Measurements from ENCODE around the gene NR2F2.

Gene NR2F2

DNA sequence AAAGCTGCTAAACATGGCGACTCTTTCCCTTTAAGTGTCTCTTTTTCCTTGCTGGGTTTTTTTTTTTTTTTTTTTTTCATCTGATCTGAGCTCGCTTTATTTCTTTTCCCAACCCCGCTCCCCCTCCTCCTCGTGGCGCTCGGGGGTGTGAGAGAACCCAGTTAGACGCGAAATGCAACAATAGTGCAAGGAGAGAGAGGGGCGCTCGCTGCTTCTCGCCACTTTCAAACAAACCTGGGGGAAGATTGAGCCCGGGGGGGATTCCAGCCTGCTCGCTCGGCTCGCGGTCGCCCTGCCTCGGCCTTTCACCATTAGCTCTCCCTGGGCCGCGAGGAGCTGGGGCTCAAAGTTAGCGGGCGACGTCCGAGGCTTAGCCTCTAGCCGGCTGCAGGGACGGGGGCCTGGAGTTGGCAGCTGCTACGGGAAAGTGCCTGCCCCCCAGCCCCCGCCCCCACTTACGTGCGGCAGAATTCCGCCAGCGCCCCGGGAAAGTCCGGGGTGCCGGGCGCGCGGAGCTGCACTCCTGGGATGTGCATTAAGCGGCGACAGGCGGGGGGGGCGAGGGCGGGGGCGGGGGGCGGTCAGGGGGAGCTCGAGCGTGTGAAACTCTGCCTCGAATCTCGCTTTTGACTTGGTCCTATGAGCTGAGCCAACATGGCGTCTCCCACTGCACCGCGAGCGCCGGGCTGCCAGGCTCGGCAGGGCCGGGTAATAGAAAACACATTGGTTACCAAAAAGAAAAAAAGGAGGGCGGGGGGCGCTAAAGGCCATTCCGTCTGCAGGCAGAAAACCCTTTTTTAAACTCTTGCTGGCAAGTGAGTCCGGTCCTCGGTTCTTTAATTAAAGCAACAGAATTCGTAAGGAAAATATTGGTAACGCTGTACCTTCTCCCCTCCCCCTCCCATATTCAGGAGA, 10.4 kb downstream of the NR2F2 start:
- in situ Hi-C loops (cut with MboI; ENCODE audit: low sequenced_read_pairs), result loop anchor here (10.0 to 25.0 kb wide), 4 partner anchors 244 to 1054 kb away; no protein-coding TSS in a partner anchor

- in situ Hi-C loops (cut with MboI; ENCODE audit: low sequenced_read_pairs), result loop anchor here (10.0 to 25.0 kb wide), 4 partner anchors 243 to 1054 kb away; no protein-coding TSS in a partner anchor
These were observed 11.3 kb downstream of the NR2F2 start for GRCh38 chr15:96341513-96342405.

DNA sequence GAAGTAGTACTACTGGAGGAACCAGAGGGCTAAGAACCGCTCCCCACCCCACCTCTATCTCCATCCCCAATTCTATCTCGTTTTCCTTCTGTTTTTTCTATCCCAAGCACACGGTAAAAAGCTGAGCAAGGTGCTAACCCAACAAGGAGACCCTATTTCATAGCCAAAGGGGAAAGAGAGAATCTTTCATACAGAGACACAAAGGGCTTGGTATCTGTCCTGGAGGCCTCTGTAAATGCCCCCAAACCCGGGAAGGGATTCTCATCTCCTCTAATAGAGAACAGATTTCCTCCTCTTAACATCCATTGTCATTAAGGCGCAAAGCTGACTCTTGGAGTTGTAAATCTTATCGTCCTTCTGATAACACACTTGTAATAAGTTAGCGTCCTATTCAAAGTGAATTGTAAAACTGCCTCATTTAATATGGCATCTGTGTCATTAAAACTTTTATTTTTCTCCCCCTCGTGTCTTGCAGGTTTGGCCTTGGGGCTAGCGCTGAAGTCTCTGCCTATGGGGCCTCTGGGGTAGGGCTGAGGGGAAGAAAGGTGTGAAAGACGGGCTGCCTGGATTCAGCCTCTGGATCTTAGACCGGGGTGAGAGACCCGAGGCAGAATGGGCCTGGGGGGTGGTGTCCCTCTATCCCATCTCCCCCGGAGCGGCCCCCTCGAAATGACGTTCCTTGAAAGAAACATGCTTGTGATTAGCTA, 12.1 kb downstream of the NR2F2 start:
- in situ Hi-C loops (cut with MboI; ENCODE audit: low sequenced_read_pairs), result loop anchor here (10.0 to 25.0 kb wide), 4 partner anchors 242 to 1055 kb away; no protein-coding TSS in a partner anchor

DNA sequence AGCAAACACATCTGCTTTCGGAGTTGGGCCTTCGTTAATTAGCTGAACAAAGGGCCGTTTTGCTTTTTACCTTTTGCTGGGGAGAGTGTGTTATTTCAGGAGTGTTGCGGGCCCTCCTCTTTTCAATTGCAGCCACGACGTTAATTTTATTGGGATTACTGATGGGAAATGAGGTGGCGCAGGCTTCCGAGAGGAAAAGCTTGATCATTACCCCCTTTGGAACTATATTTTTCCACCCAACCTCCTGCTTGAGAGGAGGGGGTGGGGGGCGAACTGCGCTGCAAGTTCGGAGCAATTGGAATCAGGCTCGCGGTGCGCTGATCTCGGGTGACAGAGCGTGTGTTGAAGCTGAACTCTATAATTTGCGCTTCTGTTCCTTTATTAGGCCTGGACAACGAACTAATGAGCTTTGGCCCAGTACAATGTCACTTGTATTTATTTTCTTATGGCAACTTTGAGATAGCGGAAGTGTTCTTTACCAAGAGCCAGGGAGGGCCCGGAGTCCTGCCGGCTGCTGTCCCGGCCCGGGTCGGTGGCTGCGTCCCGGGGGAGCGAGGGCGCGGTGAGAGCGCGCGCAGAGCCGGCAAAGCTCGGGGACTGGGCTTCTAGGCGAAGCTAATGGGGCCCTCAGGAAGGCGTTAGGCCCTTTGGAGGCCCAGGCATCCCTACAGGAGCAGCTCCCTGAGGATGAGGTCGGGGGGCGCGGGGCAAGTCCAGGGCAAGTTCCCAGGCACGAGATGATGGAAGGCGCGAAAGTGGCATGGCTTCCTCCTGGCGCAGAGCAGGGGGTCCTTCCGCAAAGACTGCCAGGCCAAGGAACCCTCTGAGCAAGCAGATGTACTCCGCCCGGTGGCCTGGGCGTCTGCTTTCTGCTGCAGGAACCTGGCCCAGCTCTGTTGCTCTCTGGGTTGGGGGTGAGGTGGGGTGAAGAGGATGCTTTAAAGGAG, 12.9 kb downstream of the NR2F2 start:
- in situ Hi-C loops (cut with MboI; ENCODE audit: low sequenced_read_pairs), result loop anchor here (10.0 to 25.0 kb wide), 4 partner anchors 241 to 1056 kb away; no protein-coding TSS in a partner anchor

DNA sequence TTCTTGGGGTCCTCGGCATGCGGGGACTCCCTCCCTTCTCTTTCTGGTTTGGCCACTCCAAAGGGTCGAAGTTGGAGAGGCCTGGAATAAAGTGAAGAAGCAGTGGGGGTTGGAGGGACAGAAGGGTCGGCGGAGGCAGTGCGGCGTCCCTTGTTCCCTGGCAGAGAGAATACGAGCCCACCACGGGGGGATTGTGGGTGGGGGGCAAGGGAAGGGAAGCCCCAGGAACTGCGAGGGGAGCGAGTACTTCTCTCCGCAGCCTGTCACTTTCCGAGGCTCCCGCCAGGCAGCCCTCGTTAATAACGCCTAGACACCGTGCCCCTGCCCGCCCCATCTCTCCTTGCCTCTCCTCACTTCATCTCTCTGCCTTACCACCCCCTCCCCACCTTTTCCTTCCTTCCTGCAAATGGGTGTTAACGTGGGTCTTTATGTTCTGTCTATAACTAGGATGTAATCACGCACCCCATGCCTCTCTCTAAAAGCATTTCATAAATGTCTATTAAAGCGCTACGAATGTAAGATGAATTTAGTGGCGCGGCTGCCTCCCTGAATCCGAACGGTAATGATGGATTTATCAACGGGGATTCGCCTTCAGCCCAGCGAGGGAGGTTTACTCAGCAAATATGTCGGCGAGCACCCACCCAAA, 13.7 kb downstream of the NR2F2 start:
- in situ Hi-C loops (cut with MboI; ENCODE audit: low sequenced_read_pairs), result loop anchor here (10.0 to 25.0 kb wide), 4 partner anchors 241 to 1057 kb away; no protein-coding TSS in a partner anchor

DNA sequence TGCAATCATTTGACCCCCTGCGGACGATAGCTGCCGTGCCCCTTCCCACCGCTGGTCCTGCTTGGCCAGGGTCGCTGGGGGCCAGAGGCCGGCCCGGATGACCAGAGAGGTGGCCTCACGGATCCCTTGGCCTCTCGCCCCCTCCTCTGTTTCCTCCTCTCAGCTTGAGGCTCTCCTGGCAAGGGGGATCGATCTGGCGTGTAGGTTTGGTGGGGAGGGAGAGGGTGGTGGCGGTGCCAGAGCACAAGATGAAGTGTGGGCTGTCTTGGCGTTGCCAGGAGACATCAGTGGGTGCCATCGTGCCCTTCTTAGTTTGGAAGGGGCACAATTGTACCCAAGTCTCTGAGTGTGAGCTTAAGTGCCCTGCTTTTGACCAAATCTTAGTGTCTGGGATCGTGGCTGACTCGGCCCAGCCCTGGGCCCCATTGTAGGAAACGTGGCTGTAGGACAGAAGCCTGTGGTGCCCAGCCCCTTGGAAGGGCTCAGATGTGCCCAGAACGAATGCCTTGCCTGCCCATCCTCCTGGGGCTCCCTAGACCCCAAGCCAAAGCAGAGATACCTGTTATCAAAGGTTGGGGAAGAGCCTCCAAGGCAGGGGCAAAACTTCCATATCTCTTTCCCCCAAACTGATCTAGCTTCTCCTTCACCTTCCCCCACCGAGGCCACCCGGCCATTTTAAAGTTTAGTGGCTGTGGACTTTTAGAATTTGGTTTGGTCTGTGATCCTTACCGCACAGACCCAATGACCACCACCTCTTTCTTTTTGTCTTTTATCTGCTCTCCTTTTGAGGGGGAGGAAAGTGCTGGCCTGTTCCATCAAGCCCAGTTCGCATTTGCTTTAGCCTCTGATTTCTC, 14.4 kb downstream of the NR2F2 start:
- in situ Hi-C loops (cut with MboI; ENCODE audit: low sequenced_read_pairs), result loop anchor here (10.0 to 25.0 kb wide), 4 partner anchors 240 to 1058 kb away; no protein-coding TSS in a partner anchor

GRCh38 chr15:96345560-96346399, 15.3 kb downstream of the NR2F2 start:
- in situ Hi-C loops (cut with MboI; ENCODE audit: low sequenced_read_pairs), result loop anchor here (10.0 to 25.0 kb wide), 4 partner anchors 239 to 1058 kb away; no protein-coding TSS in a partner anchor

DNA sequence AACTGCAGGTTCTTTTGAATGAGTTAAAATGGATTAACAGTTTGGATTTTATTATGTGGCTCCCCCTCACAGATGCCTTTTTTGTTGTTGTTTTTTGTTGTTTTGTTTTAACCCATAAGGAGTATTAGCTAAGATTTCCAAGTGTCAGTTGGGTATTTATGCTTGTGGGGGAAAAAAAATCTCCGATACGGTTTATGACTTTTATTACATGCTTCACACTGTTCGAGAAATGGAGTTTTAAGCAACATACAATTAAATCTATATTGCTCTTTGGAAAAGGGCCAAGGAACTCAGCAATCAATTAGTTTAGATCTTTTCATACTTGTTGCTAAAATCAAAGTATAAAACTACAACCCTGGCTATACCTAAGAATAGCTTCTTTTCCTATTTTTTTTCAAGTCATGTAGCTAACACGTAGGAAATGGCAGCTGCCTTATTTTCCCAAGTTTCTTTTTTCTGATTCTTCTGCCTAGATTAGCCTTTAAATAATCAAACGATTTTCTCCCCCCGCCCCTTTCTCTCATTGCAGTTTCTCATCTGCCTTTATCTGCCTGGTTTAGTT, 16.0 kb downstream of the NR2F2 start:
- in situ Hi-C loops (cut with MboI; ENCODE audit: low sequenced_read_pairs), result loop anchor here (10.0 to 25.0 kb wide), 4 partner anchors 238 to 1059 kb away; no protein-coding TSS in a partner anchor

DNA sequence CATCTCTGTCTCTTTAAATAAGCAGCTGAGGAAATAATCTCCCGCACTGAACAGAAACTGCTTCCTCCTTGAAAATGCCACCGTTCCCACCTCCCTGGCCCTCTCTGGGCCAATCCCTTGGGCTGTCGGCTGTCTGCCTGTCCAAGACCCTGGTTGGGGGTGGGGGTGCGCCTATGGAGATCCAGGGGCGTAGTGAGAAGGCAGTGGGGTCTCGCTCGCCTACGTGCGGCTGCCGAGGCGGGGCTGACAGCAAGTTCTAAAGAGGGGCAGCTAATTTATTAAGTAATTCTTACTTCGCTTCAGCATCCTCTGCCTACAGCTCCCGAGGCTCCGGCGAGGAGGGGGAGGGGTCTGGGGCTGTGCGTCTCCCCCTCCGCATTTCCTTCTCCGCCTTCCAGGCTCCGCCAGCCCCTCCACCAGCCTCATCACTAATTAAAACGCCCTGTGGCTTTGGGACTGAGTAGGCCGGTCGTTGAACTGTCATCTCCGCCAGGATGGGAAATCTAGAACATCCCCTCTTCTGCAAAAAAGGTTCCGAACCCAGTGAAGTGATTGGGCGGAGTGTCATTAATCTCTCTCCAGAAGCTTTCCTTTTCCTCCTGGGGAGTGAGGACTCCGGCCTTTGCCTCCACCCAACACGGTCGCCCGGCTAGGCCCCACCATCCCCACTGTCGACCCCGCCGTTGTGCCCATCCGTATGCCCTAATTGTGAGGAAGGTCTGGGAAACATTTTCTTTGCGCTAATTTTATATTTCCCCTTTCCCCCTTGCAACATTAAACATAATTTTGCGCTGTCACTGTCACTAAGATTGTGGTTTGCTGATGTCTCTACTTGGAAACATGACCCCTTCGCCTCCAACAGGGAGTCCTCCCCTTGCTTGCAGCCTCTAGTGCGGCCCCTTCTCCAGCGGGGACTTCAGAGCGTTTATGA, 16.9 kb downstream of the NR2F2 start:
- in situ Hi-C loops (cut with MboI; ENCODE audit: low sequenced_read_pairs), result loop anchor here (10.0 to 25.0 kb wide), 4 partner anchors 237 to 1060 kb away; no protein-coding TSS in a partner anchor

GRCh38 chr15:96348112-96349027, 17.9 kb downstream of the NR2F2 start:
- in situ Hi-C loops (cut with MboI; ENCODE audit: low sequenced_read_pairs), result loop anchor here (10.0 to 25.0 kb wide), 4 partner anchors 236 to 1061 kb away; no protein-coding TSS in a partner anchor

DNA sequence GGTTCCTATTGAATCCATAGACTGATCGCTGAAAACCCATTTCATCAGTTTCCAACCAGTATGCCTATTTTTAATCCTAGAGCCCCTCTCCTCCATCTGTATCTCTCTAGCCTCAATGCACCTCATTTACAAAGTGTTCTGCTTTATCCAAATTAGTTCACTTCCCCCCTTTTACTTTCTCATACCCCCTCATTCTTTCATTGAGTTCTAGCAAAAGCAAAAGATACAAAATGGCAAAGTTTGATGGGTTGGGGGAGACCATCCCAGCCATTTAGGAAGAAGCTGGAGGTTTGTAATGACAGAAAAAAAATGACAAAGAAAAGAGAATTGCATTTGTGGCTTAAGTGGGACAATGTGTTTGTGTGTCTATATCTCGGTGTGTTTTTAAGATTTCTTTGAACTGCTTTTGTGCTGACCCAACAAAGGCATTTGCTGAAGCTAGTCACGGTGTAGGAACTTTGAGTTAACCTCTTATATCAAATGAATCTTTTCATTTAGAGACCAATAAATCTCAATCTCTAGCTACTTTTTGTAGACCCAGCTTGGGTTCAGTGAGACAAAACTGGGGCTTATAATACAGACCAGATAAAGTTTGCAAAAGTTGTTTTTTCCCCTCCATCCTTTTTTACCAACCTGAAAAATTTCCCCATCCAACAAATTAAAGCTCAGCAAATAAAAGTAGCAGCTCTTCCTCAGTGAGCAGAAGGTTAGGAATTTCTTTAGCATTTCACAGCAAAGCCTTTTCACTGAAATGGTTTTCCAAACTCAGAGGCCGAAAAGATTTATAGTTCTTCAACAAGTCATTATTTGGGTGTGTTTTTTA, 18.7 kb downstream of the NR2F2 start:
- in situ Hi-C loops (cut with MboI; ENCODE audit: low sequenced_read_pairs), result loop anchor here (10.0 to 25.0 kb wide), 4 partner anchors 236 to 1062 kb away; no protein-coding TSS in a partner anchor

DNA sequence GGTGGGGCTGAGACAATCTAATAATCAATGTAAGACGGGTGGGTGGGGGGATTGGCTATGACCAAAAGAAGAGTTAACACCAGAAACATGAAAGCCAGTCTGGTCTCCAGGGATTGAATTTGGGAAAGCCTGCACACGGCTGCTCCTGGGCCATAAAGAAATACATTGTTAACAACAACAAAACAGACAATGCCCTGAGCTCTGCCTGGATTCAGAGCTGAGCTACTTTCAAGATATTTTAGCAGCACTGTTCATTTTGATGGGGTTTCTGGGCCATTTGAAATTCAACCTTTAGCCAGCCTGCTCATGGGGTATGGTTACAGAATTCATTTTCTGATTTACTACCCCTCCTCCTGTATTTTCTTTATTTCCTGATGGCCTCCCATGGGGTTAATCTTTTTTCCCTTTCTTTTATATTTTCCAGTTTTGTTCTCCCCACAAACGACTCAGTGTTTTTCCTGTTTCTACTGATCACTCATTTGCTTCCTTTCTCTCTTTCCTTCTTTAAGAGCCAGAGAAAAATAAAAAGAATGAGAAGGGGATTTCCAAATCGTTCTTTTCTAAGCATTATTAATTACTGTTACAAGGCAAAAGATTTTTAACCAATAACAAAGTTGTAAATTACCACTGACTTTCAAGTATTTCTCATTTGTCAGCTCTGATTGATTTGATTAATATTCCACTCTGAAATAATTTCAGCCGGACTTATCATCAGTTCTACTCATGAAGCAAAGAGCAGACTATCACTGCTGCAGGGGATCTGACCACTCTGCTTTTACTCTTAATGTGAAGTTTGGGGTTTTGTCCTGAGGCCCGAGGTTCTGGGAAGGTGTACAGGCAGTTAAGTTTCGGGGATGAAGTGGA, 19.6 kb downstream of the NR2F2 start:
- in situ Hi-C loops (cut with MboI; ENCODE audit: low sequenced_read_pairs), result loop anchor here (10.0 to 25.0 kb wide), 4 partner anchors 235 to 1063 kb away; no protein-coding TSS in a partner anchor

All from HL-60/S4 (cell line).